B cell (primary cell): ENCODE data around the gene RBM20. TPM values are rescaled to one million over a fixed set of nuclear protein-coding genes. Genes with fewer than 3 reads are reported as not detected.

Experiments used
- ATAC-seq: fragments of 200-7000 bp; cut with Tn5 transposase; one replicate; pipeline ENCODE4 v1.10.0; 2021; ENCODE audit warnings: low read depth, mild to moderate bottlenecking, moderate number of reproducible peaks, moderate library complexity
- CTCF ChIA-PET: fragments of 350-600 bp; sonication (Branson Sonifier 250); formaldehyde crosslinking; loops from one replicate; lab custom pipeline; 2021; ENCODE audit warnings: antibody characterized with exemption, inconsistent platforms; lab: Charles Lee
- POLR2A ChIA-PET: fragments of 350-600 bp; sonication (Branson Sonifier 250); formaldehyde crosslinking; loops from one replicate; lab custom pipeline; 2021; ENCODE audit warnings: antibody characterized with exemption; lab: Charles Lee
- DNase-seq: peaks from one replicate; pipeline ENCODE4 v3.0.0; 2013
- H2AFZ ChIP-seq: 2 replicates; pipeline ENCODE4 v1.6.1; 2012; ENCODE audit warnings: mild to moderate bottlenecking, low read depth, low read length; ENCODE audit not compliant: insufficient read depth, poor library complexity, severe bottlenecking
- H3K27ac ChIP-seq, 2 donors: 1 replicate in 1 of 2; 2 replicates in 1 of 2; pipeline ENCODE4 v1.5.1; 2012 to 2013; ENCODE audit warnings: low read length in 2 of 2, mild to moderate bottlenecking in 2 of 2, moderate library complexity in 1 of 2
- H3K27me3 ChIP-seq, 4 experiments: fragments of 200-600 bp in 1 of 4; sonication (generic) in 1 of 4; replicated peaks in 1 of 4; 1 replicate in 2 of 4; 2 replicates in 2 of 4; pipeline versions ENCODE4 v1.6.1 to v1.7.0; 2013 to 2016; ENCODE audit warnings: low read length in 3 of 4, mild to moderate bottlenecking in 2 of 4, mixed read lengths in 1 of 4, moderate library complexity in 1 of 4; ENCODE audit not compliant: insufficient read depth in 4 of 4, control insufficient read depth in 3 of 4; ENCODE audit errors: control extremely low read depth in 1 of 4
- H3K36me3 ChIP-seq, 2 experiments: replicated peaks in 1 of 2; 1 replicate in 1 of 2; 2 replicates in 1 of 2; pipeline versions ENCODE4 v1.6.1 to v1.7.1; 2013; ENCODE audit warnings: low read length in 1 of 2; ENCODE audit not compliant: insufficient read depth in 2 of 2, control insufficient read depth in 1 of 2; ENCODE audit errors: control extremely low read depth in 1 of 2, extremely low read depth in 1 of 2
- H3K4me1 ChIP-seq, 2 donors: fragments of 200-600 bp in 1 of 2; sonication (generic) in 1 of 2; 1 replicate in 1 of 2; 2 replicates in 1 of 2; pipeline versions ENCODE4 v1.5.1 to v1.6.1; 2013 to 2017; ENCODE audit warnings: low read length in 2 of 2; ENCODE audit not compliant: control insufficient read depth in 2 of 2, insufficient read depth in 2 of 2
- H3K4me2 ChIP-seq: replicated peaks from 2 replicates; pipeline ENCODE3; 2012; ENCODE audit warnings: mild to moderate bottlenecking, low read depth, low read length; ENCODE audit not compliant: poor library complexity, severe bottlenecking
- H3K4me3 ChIP-seq, 5 experiments: fragments of 200-600 bp in 1 of 5; sonication (generic) in 1 of 5; 1 replicate in 3 of 5; 2 replicates in 2 of 5; pipeline versions ENCODE4 v1.5.1 to v1.7.0; 2011 to 2016; ENCODE audit warnings: low read length in 4 of 5, mild to moderate bottlenecking in 4 of 5, low read depth in 2 of 5, control low read depth in 1 of 5, moderate library complexity in 1 of 5; ENCODE audit not compliant: insufficient read depth in 1 of 5; ENCODE audit errors: control extremely low read depth in 1 of 5, extremely low read depth in 1 of 5
- H3K79me2 ChIP-seq: fragments of 200-600 bp; sonication (generic); one replicate; pipeline ENCODE4 v1.6.0; 2016; ENCODE audit warnings: low read length; ENCODE audit not compliant: control insufficient read depth, insufficient read depth
- H3K9ac ChIP-seq: fragments of 200-600 bp; sonication (generic); 2 replicates; pipeline ENCODE4 v1.6.1; 2017; ENCODE audit warnings: mild to moderate bottlenecking, low read length, moderate library complexity
- H3K9me3 ChIP-seq, 3 donors: one replicate each; pipeline versions ENCODE4 v1.6.1 to v1.7.1; 2013; ENCODE audit warnings: low read length in 2 of 3; ENCODE audit not compliant: control insufficient read depth in 2 of 3, insufficient read depth in 1 of 3; ENCODE audit errors: control extremely low read depth in 1 of 3
- H4K20me1 ChIP-seq: 2 replicates; pipeline ENCODE4 v1.6.0; 2012; ENCODE audit warnings: mild to moderate bottlenecking, low read length; ENCODE audit not compliant: insufficient read depth, control insufficient read depth, poor library complexity, severe bottlenecking
- H3K27ac Mint-ChIP-seq: one replicate; pipeline ENCODE4 v1.8.0; 2021; ENCODE audit warnings: mixed read lengths
- H3K27me3 Mint-ChIP-seq: one replicate; pipeline ENCODE4 v1.8.0; 2021; ENCODE audit warnings: mixed read lengths
- H3K4me1 Mint-ChIP-seq: one replicate; pipeline ENCODE4 v1.8.0; 2021; ENCODE audit warnings: mixed read lengths
- H3K4me3 Mint-ChIP-seq: one replicate; pipeline ENCODE4 v1.8.0; 2021; ENCODE audit warnings: mixed read lengths
- H3K9me3 Mint-ChIP-seq: one replicate; pipeline ENCODE4 v1.8.0; 2022; ENCODE audit warnings: mixed read lengths; ENCODE audit not compliant: insufficient read depth
- EZH2 ChIP-seq: IDR thresholded peaks from 2 replicates; pipeline ENCODE4 v1.6.1; 2012; ENCODE audit warnings: borderline replicate concordance, low read depth, mild to moderate bottlenecking, moderate library complexity, low read length; ENCODE audit not compliant: insufficient read depth, poor library complexity, severe bottlenecking
- WGBS: methylation state at CpG from one replicate; pipeline ENCODE4 v1.1.5; 2013; ENCODE audit warnings: missing lambda C conversion rate; ENCODE audit not compliant: insufficient coverage; 5-methylcytosine and 5-hydroxymethylcytosine counted together
- intact Hi-C: fragments of 100-400 bp; cut with micrococcal nuclease; formaldehyde crosslinking; loops from one replicate; pipeline ENCODE4 v1.10.0; 2022
- polyA plus RNA-seq: library from polyadenylated mRNA; depleted of rRNA; stranded (reverse); fragments of >200 nt; gene quantifications from 2 replicates; pipeline ENCODE4 v1.2.3, GENCODE V29; 2012
- total RNA-seq, 2 donors: library from RNA; stranded (reverse); fragments of 120-200 nt in 1 of 2; gene quantifications; 1 replicate in 1 of 2; 2 replicates in 1 of 2; pipeline versions ENCODE4 v1.2.3 to v1.2.4, GENCODE V29; 2013 to 2022
- TF ChIP-seq, protein P1 (sequence below): fragments of 200-600 bp; IDR thresholded peaks from one replicate; pipeline ENCODE4 v1.8.0; 2022; ENCODE audit warnings: antibody characterized with exemption, mild to moderate bottlenecking

RBM20 gene
- total and polyA plus RNA-seq, 2 donors (not counting 1 experiment from before 2014, with no cell fraction given): not detected

DNA sequence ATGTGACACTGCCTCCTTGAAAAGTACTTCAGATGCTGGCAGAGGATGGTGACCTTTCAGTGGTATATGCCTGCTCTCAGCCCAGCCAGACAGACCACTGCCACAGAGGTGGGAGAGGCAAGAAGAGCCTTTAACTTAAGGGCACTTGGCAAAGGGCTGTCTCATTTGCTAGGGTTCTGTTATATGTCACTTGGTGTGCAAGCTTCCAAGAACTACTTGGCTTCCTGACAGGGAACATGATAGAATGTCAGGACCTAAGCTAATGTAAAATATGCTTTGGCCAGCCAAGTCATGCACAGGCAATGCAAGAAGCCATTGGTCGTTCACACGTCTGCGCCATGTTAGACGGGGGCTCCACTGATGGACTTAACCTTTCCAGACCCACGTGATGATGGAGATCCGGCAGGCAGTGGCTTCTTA is 54.7 kb downstream of the RBM20 start:
- H2AFZ ChIP-seq: no peak overlapping the region
- POLR2A ChIA-PET: no interaction called here
- ATAC-seq (no peak), DNase-seq (no peak)
- no peaks in the 10 kb centered on the region for H3K9me3 Mint-ChIP-seq
- no peaks in the 10 kb centered on the region for H3K4me1 Mint-ChIP-seq
- H3K4me3 ChIP-seq: no peak overlapping the region
- no peak overlapping the region for H3K4me2 ChIP-seq
- intact Hi-C loops: no loop called here
- no peaks in the 10 kb centered on the region for H3K79me2 ChIP-seq
- no peaks in the 10 kb centered on the region for H3K36me3 ChIP-seq
- H3K9me3 ChIP-seq: no peaks in the 10 kb centered on the region
- H3K27ac ChIP-seq: no peak overlapping the region
- 99% methylated on average over 6 of the region's 6 CpGs for WGBS
- no peak overlapping the region for H3K9ac ChIP-seq
- no peak overlapping the region for H3K4me3 Mint-ChIP-seq
- H4K20me1 ChIP-seq: no peaks in the 10 kb centered on the region
- H3K27me3 Mint-ChIP-seq: peaks cover 15% of the 10 kb centered on the region
- CTCF ChIA-PET: no interaction called here
- no peak for TF ChIP-seq EZH2
- TF ChIP-seq, protein P1, sequence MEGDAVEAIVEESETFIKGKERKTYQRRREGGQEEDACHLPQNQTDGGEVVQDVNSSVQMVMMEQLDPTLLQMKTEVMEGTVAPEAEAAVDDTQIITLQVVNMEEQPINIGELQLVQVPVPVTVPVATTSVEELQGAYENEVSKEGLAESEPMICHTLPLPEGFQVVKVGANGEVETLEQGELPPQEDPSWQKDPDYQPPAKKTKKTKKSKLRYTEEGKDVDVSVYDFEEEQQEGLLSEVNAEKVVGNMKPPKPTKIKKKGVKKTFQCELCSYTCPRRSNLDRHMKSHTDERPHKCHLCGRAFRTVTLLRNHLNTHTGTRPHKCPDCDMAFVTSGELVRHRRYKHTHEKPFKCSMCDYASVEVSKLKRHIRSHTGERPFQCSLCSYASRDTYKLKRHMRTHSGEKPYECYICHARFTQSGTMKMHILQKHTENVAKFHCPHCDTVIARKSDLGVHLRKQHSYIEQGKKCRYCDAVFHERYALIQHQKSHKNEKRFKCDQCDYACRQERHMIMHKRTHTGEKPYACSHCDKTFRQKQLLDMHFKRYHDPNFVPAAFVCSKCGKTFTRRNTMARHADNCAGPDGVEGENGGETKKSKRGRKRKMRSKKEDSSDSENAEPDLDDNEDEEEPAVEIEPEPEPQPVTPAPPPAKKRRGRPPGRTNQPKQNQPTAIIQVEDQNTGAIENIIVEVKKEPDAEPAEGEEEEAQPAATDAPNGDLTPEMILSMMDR: no peak
- H3K27me3 ChIP-seq: peaks cover 0 to 4% (median 0%) of the 10 kb centered on the region in 4 experiments
- H3K27ac Mint-ChIP-seq: no peak overlapping the region
- H3K4me1 ChIP-seq: no peaks in the 10 kb centered on the region

DNA sequence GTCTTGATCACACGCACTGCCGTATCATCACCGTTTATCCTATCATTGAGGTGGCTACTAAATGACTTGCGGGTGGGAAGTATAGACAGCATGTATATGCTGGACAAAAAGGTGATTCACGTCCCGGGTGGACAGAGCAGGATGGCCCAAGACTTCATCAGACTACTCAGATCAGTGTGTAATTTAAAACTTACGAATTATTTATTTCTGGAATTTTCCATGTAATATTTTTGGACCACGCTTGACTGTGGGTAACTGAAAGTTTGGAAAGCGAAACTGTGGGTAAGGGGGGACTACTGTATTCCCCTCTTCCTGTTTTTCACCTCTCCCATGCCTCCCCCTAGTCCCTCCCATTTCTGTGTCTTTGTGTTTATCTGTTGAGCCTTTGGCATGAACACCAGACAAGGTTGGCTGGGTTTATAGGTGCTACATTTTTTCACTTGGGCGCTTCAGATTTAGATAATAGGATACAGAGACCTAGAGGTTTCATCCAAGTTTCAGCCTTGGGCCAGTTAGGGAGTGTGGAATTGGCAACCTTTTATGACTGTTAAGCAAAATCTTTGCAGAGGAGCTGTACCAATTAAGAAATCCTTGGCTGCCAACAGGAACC is 55.8 kb downstream of the RBM20 start:
- H3K4me1 ChIP-seq: no peaks in the 10 kb centered on the region
- ChIA-PET POLR2A (interaction anchor here (0.6 kb wide), 1 partner anchor 158 kb away, joined by 5 read pairs; no protein-coding TSS in a partner anchor), CTCF (no interaction called here)
- intact Hi-C loops: no loop called here
- Mint-ChIP-seq H3K4me1 (no peaks in the 10 kb centered on the region), H3K27me3 (peaks cover 15% of the 10 kb centered on the region), H3K4me3 (no peak overlapping the region), H3K9me3 (no peaks in the 10 kb centered on the region), H3K27ac (no peak overlapping the region)
- H2AFZ ChIP-seq: no peak overlapping the region
- no peak overlapping the region for H3K4me2 ChIP-seq
- H3K9ac ChIP-seq: no peak overlapping the region
- H3K36me3 ChIP-seq: no peaks in the 10 kb centered on the region
- ATAC-seq (no peak), DNase-seq (no peak)
- H3K27me3 ChIP-seq: peaks cover 0 to 4% (median 0%) of the 10 kb centered on the region in 4 experiments
- H4K20me1 ChIP-seq: no peaks in the 10 kb centered on the region
- no peak overlapping the region for H3K4me3 ChIP-seq
- H3K9me3 ChIP-seq: no peaks in the 10 kb centered on the region
- TF ChIP-seq, protein P1: no peak
- no peak for TF ChIP-seq EZH2
- H3K27ac ChIP-seq: no peak overlapping the region
- H3K79me2 ChIP-seq: no peaks in the 10 kb centered on the region
- WGBS: 100% methylated on average over 1 of the region's 10 CpGs
